GM12878 (cell line): ENCODE data around the gene GGA2.

Experiments
- BMI1 ChIP-seq: fragments of 450-650 bp; IDR thresholded peaks from 2 replicates; pipeline ENCODE4 v1.6.1; 2016; ENCODE audit warnings: mild to moderate bottlenecking, moderate library complexity, borderline replicate concordance
- CBFB ChIP-seq: IDR thresholded peaks from 2 replicates; pipeline ENCODE4 v1.6.1; 2016; ENCODE audit warnings: antibody characterized with exemption, low read depth
- RELA ChIP-seq: fragments of 450-650 bp; IDR thresholded peaks from 2 replicates; pipeline ENCODE4 v1.8.0; 2014; ENCODE audit warnings: borderline replicate concordance; ENCODE audit not compliant: partially characterized antibody

DNA sequence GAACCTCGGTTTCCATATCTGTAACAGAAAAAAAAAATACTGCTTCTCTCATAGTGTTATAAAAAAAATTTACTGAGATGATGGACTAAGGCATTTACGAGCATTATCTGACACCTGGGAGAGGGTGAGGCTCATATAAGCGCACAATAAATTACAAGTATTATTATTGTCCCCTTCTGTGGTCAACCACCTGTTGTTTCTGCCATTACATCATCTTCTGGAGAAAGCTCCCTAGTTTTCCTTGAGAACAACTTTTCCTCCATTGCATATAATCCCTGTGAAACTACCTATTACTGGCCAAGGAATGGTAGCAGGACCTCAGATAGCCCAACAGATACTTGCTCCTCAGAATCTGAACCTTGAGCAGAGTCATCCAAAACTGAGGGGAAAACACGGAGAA is 11.7 kb upstream of the GGA2 start:
- TF ChIP-seq CBFB (no peak), RELA (no peak), BMI1 (no peak)
